HFFc6 (cell line): ENCODE data around the gene LIN54. TPM values are rescaled to one million over a fixed set of nuclear protein-coding genes. Genes with fewer than 3 reads are reported as not detected.
"Not testable (repeated sequence)": the region's sequence is repeated elsewhere in the genome, so short reads cannot be mapped to it uniquely, and the experiment has no call there.

Experiments used
- DNase-seq: peaks from one replicate; pipeline ENCODE4 v3.0.0-alpha.2; 2018
- H3K27ac Mint-ChIP-seq: 2 replicates; pipeline ENCODE4 v1.8.0; 2020; ENCODE audit warnings: mild to moderate bottlenecking, mixed read lengths
- H3K27me3 Mint-ChIP-seq: 2 replicates; pipeline ENCODE4 v1.8.0; 2021; ENCODE audit warnings: mild to moderate bottlenecking, moderate library complexity, mixed read lengths; ENCODE audit not compliant: insufficient read depth
- H3K36me3 Mint-ChIP-seq: 2 replicates; pipeline ENCODE4 v1.8.0; 2021; ENCODE audit warnings: low read depth, mixed read lengths
- H3K4me1 Mint-ChIP-seq: 2 replicates; pipeline ENCODE4 v1.8.0; 2020; ENCODE audit warnings: low read depth, mixed read lengths
- H3K4me3 Mint-ChIP-seq: 2 replicates; pipeline ENCODE4 v1.8.0; 2020; ENCODE audit warnings: mild to moderate bottlenecking, moderate library complexity, mixed read lengths
- H3K9me3 Mint-ChIP-seq: 2 replicates; pipeline ENCODE4 v1.8.0; 2020; ENCODE audit warnings: mild to moderate bottlenecking, mixed read lengths
- total RNA-seq, 6 experiments: library from RNA; stranded (reverse); fragmentation: NEBNext Ultra II Directional; extraction: Animal tissue kit (Norgen Biotek cat#: 25700); gene quantifications; 2 replicates in 1 of 6; 3 replicates in 5 of 6; pipeline ENCODE4 v1.2.3, GENCODE V29; 2021
- TF ChIP-seq, protein P1 (sequence below): fragments of 200-600 bp; sonication (generic); IDR thresholded peaks from 2 replicates; pipeline ENCODE4 v1.5.0; 2021; ENCODE audit warnings: antibody characterized with exemption, mild to moderate bottlenecking

Gene LIN54
- total RNA-seq, 6 experiments from 2014 or later = 13.8 to 20.5 (median 18.6) TPM

DNA sequence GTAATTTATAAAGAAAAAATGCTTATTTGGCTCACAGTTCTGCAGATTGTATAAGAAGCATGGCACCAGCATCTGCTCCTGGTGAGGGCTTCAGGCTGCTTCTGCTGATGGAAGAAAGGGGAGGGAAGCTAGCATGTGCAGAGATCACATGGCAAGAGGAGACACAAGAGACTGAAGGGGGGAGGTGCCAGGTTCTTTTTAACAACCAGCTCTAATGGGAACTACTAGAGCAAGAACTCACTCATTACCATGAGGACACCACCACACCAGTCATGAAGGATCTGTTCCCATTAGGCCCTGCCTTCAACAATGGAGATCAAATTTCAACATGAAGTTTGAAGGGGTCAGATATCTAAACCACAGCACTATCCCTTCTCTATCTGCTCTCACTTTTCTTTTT is 14.9 kb upstream of the LIN54 start:
- Mint-ChIP-seq H3K4me1 (peaks cover 20% of the 10 kb centered on the region), H3K27me3 (peaks cover 4% of the 10 kb centered on the region; the same call in 1 of the 2 replicates), H3K4me3 (no peak overlapping the region), H3K9me3 (peaks cover 31% of the 10 kb centered on the region), H3K27ac (no peak overlapping the region), H3K36me3 (peaks cover 28% of the 10 kb centered on the region)
- DNase-seq = no peak
- TF ChIP-seq, protein P1, sequence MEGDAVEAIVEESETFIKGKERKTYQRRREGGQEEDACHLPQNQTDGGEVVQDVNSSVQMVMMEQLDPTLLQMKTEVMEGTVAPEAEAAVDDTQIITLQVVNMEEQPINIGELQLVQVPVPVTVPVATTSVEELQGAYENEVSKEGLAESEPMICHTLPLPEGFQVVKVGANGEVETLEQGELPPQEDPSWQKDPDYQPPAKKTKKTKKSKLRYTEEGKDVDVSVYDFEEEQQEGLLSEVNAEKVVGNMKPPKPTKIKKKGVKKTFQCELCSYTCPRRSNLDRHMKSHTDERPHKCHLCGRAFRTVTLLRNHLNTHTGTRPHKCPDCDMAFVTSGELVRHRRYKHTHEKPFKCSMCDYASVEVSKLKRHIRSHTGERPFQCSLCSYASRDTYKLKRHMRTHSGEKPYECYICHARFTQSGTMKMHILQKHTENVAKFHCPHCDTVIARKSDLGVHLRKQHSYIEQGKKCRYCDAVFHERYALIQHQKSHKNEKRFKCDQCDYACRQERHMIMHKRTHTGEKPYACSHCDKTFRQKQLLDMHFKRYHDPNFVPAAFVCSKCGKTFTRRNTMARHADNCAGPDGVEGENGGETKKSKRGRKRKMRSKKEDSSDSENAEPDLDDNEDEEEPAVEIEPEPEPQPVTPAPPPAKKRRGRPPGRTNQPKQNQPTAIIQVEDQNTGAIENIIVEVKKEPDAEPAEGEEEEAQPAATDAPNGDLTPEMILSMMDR = no peak

DNA sequence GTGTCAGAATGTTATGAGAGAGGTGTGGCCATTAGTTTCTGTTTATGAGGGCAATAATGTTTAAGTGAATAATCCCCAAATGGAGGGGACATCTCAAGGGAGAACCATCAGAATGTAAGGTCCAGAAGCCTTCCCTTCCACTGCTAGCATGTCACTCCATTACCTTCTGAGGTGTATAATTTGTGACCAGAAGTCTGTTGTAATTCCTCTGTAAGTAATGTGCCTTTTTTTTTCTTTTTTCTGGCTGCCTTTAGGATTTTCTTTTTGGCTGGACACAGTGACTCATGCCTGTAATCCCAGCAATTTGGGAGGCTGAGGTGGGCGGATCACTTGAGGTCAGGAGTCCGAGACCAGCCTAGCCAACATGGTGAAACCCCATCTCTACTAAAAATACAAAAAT is 13.6 kb upstream of the LIN54 start:
- H3K4me3 Mint-ChIP-seq = no peak overlapping the region
- peaks cover 4% of the 10 kb centered on the region; the same call in 1 of the 2 replicates for H3K27me3 Mint-ChIP-seq
- no peak overlapping the region for H3K27ac Mint-ChIP-seq
- TF ChIP-seq, protein P1 = no peak
- peaks cover 28% of the 10 kb centered on the region for H3K36me3 Mint-ChIP-seq
- H3K9me3 Mint-ChIP-seq = peaks cover 31% of the 10 kb centered on the region
- H3K4me1 Mint-ChIP-seq = peaks cover 20% of the 10 kb centered on the region
- DNase-seq = no peak

DNA sequence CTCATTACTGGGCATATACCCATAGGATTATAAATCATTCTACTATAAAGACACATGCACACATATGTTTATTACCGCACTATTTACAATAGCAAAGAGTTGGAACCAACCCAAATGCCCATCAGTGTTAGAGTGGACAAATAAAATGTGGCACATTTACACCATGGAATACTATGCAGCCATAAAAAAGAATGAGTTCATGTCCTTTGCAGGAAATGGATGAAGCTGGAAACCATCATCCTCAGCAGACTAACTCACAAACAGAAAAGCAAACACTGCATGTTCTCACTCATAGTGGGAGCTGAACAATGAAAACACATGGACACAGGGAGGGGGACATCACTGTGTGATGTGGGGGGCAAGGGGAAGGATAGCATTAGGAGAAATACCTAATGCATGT is 13.0 kb upstream of the LIN54 start:
- peaks cover 31% of the 10 kb centered on the region for H3K9me3 Mint-ChIP-seq
- H3K27ac Mint-ChIP-seq, H3K27me3 Mint-ChIP-seq, H3K4me3 Mint-ChIP-seq, DNase-seq: not testable (repeated sequence)
- peaks cover 20% of the 10 kb centered on the region for H3K4me1 Mint-ChIP-seq
- H3K36me3 Mint-ChIP-seq = peaks cover 28% of the 10 kb centered on the region

DNA sequence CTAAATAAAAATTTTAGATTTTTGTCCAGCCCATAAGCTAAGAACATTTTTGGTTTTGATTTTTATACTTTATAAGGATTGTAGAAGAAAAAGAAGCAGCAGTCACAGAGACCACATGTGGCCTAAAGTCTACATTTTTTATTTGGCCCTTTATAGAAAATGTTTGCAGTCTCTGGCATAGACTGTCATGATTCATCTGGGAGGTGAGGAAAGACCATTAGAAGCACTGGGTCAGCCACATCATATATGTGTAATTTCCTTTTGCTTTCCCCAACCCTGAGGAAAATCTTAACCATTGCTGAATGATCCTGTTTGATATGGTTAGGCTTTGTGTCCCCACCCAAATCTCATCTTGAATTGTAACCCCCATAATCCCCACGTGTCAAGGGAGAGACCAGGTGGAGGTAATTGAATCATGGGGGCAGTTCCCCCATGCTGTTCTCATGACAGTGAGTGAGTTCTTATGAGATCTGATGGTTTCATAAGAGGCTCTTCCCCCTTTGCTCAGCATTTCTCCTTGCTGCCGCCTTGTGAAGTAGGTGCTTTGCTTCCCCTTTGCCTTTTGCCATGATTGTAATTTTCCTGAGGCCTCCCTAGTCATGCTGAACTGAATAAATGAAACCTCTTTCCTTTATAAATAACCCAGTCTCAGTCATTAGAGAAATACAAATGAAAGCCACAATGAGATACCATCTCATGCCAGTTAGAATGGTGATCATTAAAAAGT is 12.3 kb upstream of the LIN54 start:
- Mint-ChIP-seq H3K4me3 (peak overlapping the region; percentile 46), H3K36me3 (peaks cover 28% of the 10 kb centered on the region), H3K4me1 (peaks cover 20% of the 10 kb centered on the region), H3K27me3 (peaks cover 4% of the 10 kb centered on the region; the same call in 1 of the 2 replicates), H3K27ac (peak overlapping the region; percentile 84), H3K9me3 (peaks cover 31% of the 10 kb centered on the region)
- TF ChIP-seq, protein P1 = no peak
- DNase-seq = peak; percentile 52

DNA sequence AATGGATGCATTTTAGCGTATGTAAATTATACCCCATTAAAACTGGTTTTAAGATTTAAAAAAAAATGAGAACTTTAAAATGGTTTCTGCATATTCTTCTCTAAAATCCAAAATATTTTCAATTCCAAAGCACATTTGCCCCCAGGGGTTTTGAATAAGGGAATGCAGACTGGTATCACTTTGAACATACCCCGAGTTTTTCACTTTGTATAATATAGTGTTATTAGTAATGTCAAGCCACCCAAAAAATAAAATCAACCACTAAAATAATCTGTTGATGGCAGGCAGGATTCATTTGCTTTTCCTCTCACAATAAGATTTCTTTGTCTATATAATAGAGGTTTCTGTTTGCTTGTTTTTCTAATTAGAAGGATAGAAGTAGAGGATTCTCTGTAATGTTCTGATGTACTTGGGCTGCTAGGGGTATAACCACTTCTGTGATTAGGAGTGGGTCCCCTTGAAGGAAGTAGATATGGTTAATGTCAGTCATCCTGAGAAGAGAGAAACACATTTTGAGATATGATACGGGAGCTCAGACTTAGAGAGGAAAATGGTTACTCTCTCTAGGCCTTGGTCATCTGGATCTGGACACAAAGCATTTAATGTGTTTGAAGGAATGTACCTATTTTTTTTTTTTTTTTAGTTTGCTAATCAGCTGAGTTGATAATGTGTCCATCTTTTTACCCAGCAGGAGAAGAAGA is 9.3 kb upstream of the LIN54 start:
- no peak for DNase-seq
- Mint-ChIP-seq H3K27ac (no peak overlapping the region), H3K36me3 (peaks cover 14% of the 10 kb centered on the region), H3K9me3 (peaks cover 15% of the 10 kb centered on the region), H3K4me1 (peaks cover 20% of the 10 kb centered on the region), H3K27me3 (no peaks in the 10 kb centered on the region; the same call in 1 of the 2 replicates), H3K4me3 (no peak overlapping the region)
- TF ChIP-seq, protein P1 = no peak

DNA sequence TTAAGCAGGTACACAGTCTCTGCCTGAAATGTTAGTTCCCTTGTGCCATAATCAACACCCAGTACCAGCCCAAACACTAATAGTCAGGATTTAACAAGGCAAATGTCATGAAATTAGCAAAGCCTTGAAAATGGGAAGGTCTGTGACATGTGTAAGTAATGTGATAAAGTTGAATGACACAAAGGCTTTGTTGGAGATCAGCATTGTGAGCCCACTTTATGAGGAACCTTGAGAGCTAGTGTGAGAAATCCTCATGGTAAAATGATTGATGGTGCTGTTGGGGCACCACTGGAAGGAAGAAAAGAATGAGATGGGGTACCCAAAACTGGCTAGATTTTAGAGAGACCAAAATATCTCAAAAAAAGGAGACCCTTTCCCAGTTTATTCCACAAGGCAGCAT is 3.3 kb upstream of the LIN54 start:
- TF ChIP-seq, protein P1 = no peak
- H3K36me3 Mint-ChIP-seq = no peaks in the 10 kb centered on the region
- no peaks in the 10 kb centered on the region for H3K9me3 Mint-ChIP-seq
- H3K27me3 Mint-ChIP-seq = peaks cover 2% of the 10 kb centered on the region; the same call in 1 of the 2 replicates
- H3K4me3 Mint-ChIP-seq = peak overlapping the region; percentile 93
- no peak for DNase-seq
- H3K27ac Mint-ChIP-seq = peak overlapping the region; percentile 91
- peaks cover 34% of the 10 kb centered on the region for H3K4me1 Mint-ChIP-seq
